Activated T-cell treated with anti-CD3 and anti-CD28 coated beads for 4 hours (primary cell): ENCODE measurements around the gene HLA-DPA1.

ENCODE experiments used
- DNase-seq: peaks from one replicate; pipeline ENCODE4 v3.0.0-alpha.2; 2020

The HLA-DPA1 gene

GRCh38 chr6:33014841-33015634 is 58.4 kb downstream of the HLA-DPA1 start:
- peak; percentile 49 for DNase-seq
